Neuronal stem cell (in vitro differentiated cells): ENCODE measurements around the gene MICAL3.
"Not testable (repeated sequence)": the region's sequence is repeated elsewhere in the genome, so short reads cannot be mapped to it uniquely, and the experiment has no call there.

ENCODE experiments used
- DNase-seq: peaks from one replicate; pipeline ENCODE4 v3.0.0-alpha.2; 2013; ENCODE audit warnings: low spot score
- H2AFZ ChIP-seq: one replicate; pipeline ENCODE4 v1.6.1; 2013; ENCODE audit warnings: mild to moderate bottlenecking, low read length, inconsistent platforms
- H2AK5ac ChIP-seq: 2 replicates; pipeline ENCODE4 v1.6.1; 2013; ENCODE audit warnings: low read depth, mild to moderate bottlenecking, inconsistent platforms, low read length, moderate library complexity, mixed read lengths
- H2BK120ac ChIP-seq: 2 replicates; pipeline ENCODE4 v1.6.1; 2013; ENCODE audit warnings: low read depth, mild to moderate bottlenecking, inconsistent platforms, low read length, moderate library complexity, mixed read lengths
- H2BK12ac ChIP-seq: one replicate; pipeline ENCODE4 v1.6.1; 2013; ENCODE audit warnings: low read length, inconsistent platforms
- H2BK15ac ChIP-seq: 2 replicates; pipeline ENCODE4 v1.6.1; 2013; ENCODE audit warnings: mild to moderate bottlenecking, low read length, inconsistent platforms, mixed read lengths
- H2BK5ac ChIP-seq: one replicate; pipeline ENCODE4 v1.6.1; 2013; ENCODE audit warnings: inconsistent platforms, mild to moderate bottlenecking, low read length, moderate library complexity
- H3K14ac ChIP-seq: one replicate; pipeline ENCODE4 v1.6.1; 2013; ENCODE audit warnings: low read length, inconsistent platforms
- H3K18ac ChIP-seq: 2 replicates; pipeline ENCODE4 v1.6.1; 2013; ENCODE audit warnings: low read length, inconsistent platforms
- H3K23ac ChIP-seq: 2 replicates; pipeline ENCODE4 v1.6.1; 2013; ENCODE audit warnings: low read depth, mild to moderate bottlenecking, mixed read lengths, low read length, inconsistent platforms; ENCODE audit not compliant: poor library complexity
- H3K27ac ChIP-seq: replicated peaks from 3 replicates; pipeline ENCODE4 v1.5.1; 2013; ENCODE audit warnings: low read length, inconsistent platforms
- H3K27me3 ChIP-seq, 3 experiments: 2 replicates each; pipeline ENCODE4 v1.6.1; 2013; ENCODE audit warnings: low read length in 3 of 3, mild to moderate bottlenecking in 2 of 3, inconsistent platforms in 1 of 3, low read depth in 1 of 3, mixed read lengths in 1 of 3, moderate library complexity in 1 of 3; ENCODE audit not compliant: control insufficient read depth in 3 of 3, insufficient read depth in 3 of 3
- H3K36me3 ChIP-seq, 2 donors: replicated peaks in 1 of 2; 2 replicates each; pipeline ENCODE4 v1.6.1; 2013; ENCODE audit warnings: low read length in 2 of 2; ENCODE audit not compliant: control insufficient read depth in 2 of 2, insufficient read depth in 2 of 2
- H3K4ac ChIP-seq: 2 replicates; pipeline ENCODE4 v1.6.1; 2013; ENCODE audit warnings: inconsistent platforms, mild to moderate bottlenecking, low read length, moderate library complexity
- H3K4me1 ChIP-seq, 2 donors: 1 replicate in 1 of 2; 2 replicates in 1 of 2; pipeline ENCODE4 v1.6.1; 2013; ENCODE audit warnings: low read length in 2 of 2, low read depth in 1 of 2; ENCODE audit not compliant: control insufficient read depth in 2 of 2, insufficient read depth in 1 of 2
- H3K4me2 ChIP-seq: one replicate; pipeline ENCODE4 v1.6.1; 2013; ENCODE audit warnings: mild to moderate bottlenecking, low read length, inconsistent platforms; ENCODE audit not compliant: insufficient read depth, poor library complexity, severe bottlenecking
- H3K4me3 ChIP-seq, 2 donors: 2 replicates each; pipeline ENCODE4 v1.5.1; 2013; ENCODE audit warnings: low read length in 2 of 2, mild to moderate bottlenecking in 2 of 2, inconsistent platforms in 1 of 2, moderate library complexity in 1 of 2
- H3K79me1 ChIP-seq: one replicate; pipeline ENCODE4 v1.6.1; 2013; ENCODE audit warnings: low read depth, mild to moderate bottlenecking, inconsistent platforms, low read length, moderate library complexity
- H3K9ac ChIP-seq: one replicate; pipeline ENCODE4 v1.6.1; 2013; ENCODE audit warnings: mild to moderate bottlenecking, low read depth, low read length, inconsistent platforms; ENCODE audit not compliant: poor library complexity
- H3K9me3 ChIP-seq, 2 donors: replicated peaks in 1 of 2; 2 replicates each; pipeline versions ENCODE3 to v1.6.1; 2013; ENCODE audit warnings: low read length in 2 of 2, mild to moderate bottlenecking in 2 of 2, inconsistent platforms in 1 of 2, low read depth in 1 of 2, mixed read lengths in 1 of 2, moderate library complexity in 1 of 2; ENCODE audit not compliant: control insufficient read depth in 2 of 2, insufficient read depth in 1 of 2
- H4K8ac ChIP-seq: one replicate; pipeline ENCODE4 v1.6.1; 2013; ENCODE audit warnings: low read depth, mild to moderate bottlenecking, inconsistent platforms, low read length, moderate library complexity
- H4K91ac ChIP-seq: one replicate; pipeline ENCODE4 v1.6.1; 2013; ENCODE audit warnings: low read length, low read depth, mild to moderate bottlenecking, inconsistent platforms; ENCODE audit not compliant: poor library complexity
- WGBS, 2 donors: extraction: QIAGEN DNeasy Blood & Tissue Kit; methylation state at CpG; one replicate each; pipeline ENCODE4 v1.1.7; 2013; ENCODE audit warnings: missing lambda C conversion rate in 2 of 2, mixed read lengths in 1 of 2; ENCODE audit not compliant: insufficient read length in 2 of 2, insufficient replicate concordance in 1 of 2; ENCODE audit errors: extremely low coverage in 2 of 2; 5-methylcytosine and 5-hydroxymethylcytosine counted together

MICAL3 gene

GRCh38 chr22:18020743-18021142, 3.6 kb downstream of the MICAL3 start:
- H4K91ac ChIP-seq, H3K9ac ChIP-seq, H3K23ac ChIP-seq, H3K9me3 ChIP-seq, H2BK12ac ChIP-seq, H3K79me1 ChIP-seq, H2BK120ac ChIP-seq, H2AFZ ChIP-seq, H3K18ac ChIP-seq, H3K27ac ChIP-seq, H3K4ac ChIP-seq, H2BK15ac ChIP-seq, H4K8ac ChIP-seq, H3K4me2 ChIP-seq, H2BK5ac ChIP-seq, H3K36me3 ChIP-seq, H3K14ac ChIP-seq, H2AK5ac ChIP-seq, H3K4me3 ChIP-seq, DNase-seq: not testable (repeated sequence)
- Histone ChIP-seq H3K4me1 (peaks cover 10 to 16% of the 10 kb centered on the region in 2 donors), H3K27me3 (peaks cover 10 to 35% (median 33%) of the 10 kb centered on the region in 3 experiments)
- no CpG with 5 or more reads among the region's 2 CpGs for WGBS, 2 donors

- Histone ChIP-seq H2AFZ (no peak overlapping the region), H3K4me2 (no peak overlapping the region), H3K4ac (no peak overlapping the region), H2BK15ac (no peak overlapping the region), H3K4me1 (no peaks in the 10 kb centered on the region), H3K9ac (no peak overlapping the region), H3K23ac (no peak overlapping the region), H2BK5ac (no peak overlapping the region), H3K4me3 (no peak overlapping the region), H3K36me3 (no peaks in the 10 kb centered on the region), H3K18ac (no peak overlapping the region), H2BK120ac (no peak overlapping the region), H3K27me3 (no peaks in the 10 kb centered on the region), H2BK12ac (no peak overlapping the region), H4K8ac (no peak overlapping the region), H3K14ac (no peak overlapping the region), H3K27ac (no peak overlapping the region), H3K79me1 (no peaks in the 10 kb centered on the region), H4K91ac (no peak overlapping the region), H2AK5ac (no peak overlapping the region), H3K9me3 (no peaks in the 10 kb centered on the region)
- no CpG with 5 or more reads among the region's 5 CpGs for whole genome bisulfite sequencing, 2 donors
- DNase-seq: no peak
Measured at GRCh38 chr22:18013947-18014346, 10.4 kb downstream of the MICAL3 start.

- no peak overlapping the region for H4K91ac ChIP-seq
- no peak overlapping the region for H2AK5ac ChIP-seq
- no peak overlapping the region for H3K9ac ChIP-seq
- H3K4me2 ChIP-seq: no peak overlapping the region
- no peak overlapping the region for H3K4ac ChIP-seq
- no peaks in the 10 kb centered on the region for H3K4me1 ChIP-seq
- no peak overlapping the region for H2AFZ ChIP-seq
- DNase-seq: no peak
- WGBS, 2 donors: no CpG with 5 or more reads among the region's 2 CpGs
- no peak overlapping the region for H2BK15ac ChIP-seq
- no peak overlapping the region for H2BK120ac ChIP-seq
- H3K27me3 ChIP-seq: no peaks in the 10 kb centered on the region
- H3K9me3 ChIP-seq: no peaks in the 10 kb centered on the region
- no peak overlapping the region for H3K14ac ChIP-seq
- no peaks in the 10 kb centered on the region for H3K79me1 ChIP-seq
- no peaks in the 10 kb centered on the region for H3K36me3 ChIP-seq
- H4K8ac ChIP-seq: no peak overlapping the region
- H3K4me3 ChIP-seq: no peak overlapping the region
- no peak overlapping the region for H3K23ac ChIP-seq
- no peak overlapping the region for H2BK12ac ChIP-seq
- no peak overlapping the region for H3K27ac ChIP-seq
- H3K18ac ChIP-seq: no peak overlapping the region
- no peak overlapping the region for H2BK5ac ChIP-seq
Measured at GRCh38 chr22:18013436-18013835, 10.9 kb downstream of the MICAL3 start.

GRCh38 chr22:18012531-18012930, 11.8 kb downstream of the MICAL3 start:
- WGBS, 2 donors: no CpG with 5 or more reads among the region's 5 CpGs
- H2AFZ ChIP-seq: no peak overlapping the region
- H3K18ac ChIP-seq: no peak overlapping the region
- no peak overlapping the region for H3K4ac ChIP-seq
- H3K79me1 ChIP-seq: no peaks in the 10 kb centered on the region
- no peak overlapping the region for H3K27ac ChIP-seq
- H2BK120ac ChIP-seq: no peak overlapping the region
- H3K4me1 ChIP-seq: no peaks in the 10 kb centered on the region
- H4K8ac ChIP-seq: no peak overlapping the region
- no peak overlapping the region for H3K4me2 ChIP-seq
- H2BK15ac ChIP-seq: no peak overlapping the region
- H3K14ac ChIP-seq: no peak overlapping the region
- no peaks in the 10 kb centered on the region for H3K27me3 ChIP-seq
- no peak for DNase-seq
- H3K9ac ChIP-seq: no peak overlapping the region
- no peak overlapping the region for H3K23ac ChIP-seq
- H2BK5ac ChIP-seq: no peak overlapping the region
- no peaks in the 10 kb centered on the region for H3K36me3 ChIP-seq
- no peak overlapping the region for H4K91ac ChIP-seq
- no peak overlapping the region for H2AK5ac ChIP-seq
- H3K4me3 ChIP-seq: no peak overlapping the region
- H3K9me3 ChIP-seq: no peaks in the 10 kb centered on the region
- no peak overlapping the region for H2BK12ac ChIP-seq
